ENCODE data around the gene COL5A1. TPM values are rescaled to one million over a fixed set of nuclear protein-coding genes. Genes with fewer than 3 reads are reported as not detected.
A peak's percentile ranks its signal among the peaks of the same experiment; 100 is the strongest.
"Not testable (repeated sequence)": the region's sequence is repeated elsewhere in the genome, so short reads cannot be mapped to it uniquely, and the experiment has no call there.

COL5A1 gene
- total RNA-seq, 1 experiment from 2014 or later: 2.1 TPM

GRCh38 chr9:134653259-134654009, 11.8 kb downstream of the COL5A1 start:
- DNase-seq (ENCODE audit: extremely low read depth, low read depth): no peak

- no peak for DNase-seq (ENCODE audit: extremely low read depth, low read depth)
Measured at GRCh38 chr9:134655101-134655500, 13.5 kb downstream of the COL5A1 start.

DNA sequence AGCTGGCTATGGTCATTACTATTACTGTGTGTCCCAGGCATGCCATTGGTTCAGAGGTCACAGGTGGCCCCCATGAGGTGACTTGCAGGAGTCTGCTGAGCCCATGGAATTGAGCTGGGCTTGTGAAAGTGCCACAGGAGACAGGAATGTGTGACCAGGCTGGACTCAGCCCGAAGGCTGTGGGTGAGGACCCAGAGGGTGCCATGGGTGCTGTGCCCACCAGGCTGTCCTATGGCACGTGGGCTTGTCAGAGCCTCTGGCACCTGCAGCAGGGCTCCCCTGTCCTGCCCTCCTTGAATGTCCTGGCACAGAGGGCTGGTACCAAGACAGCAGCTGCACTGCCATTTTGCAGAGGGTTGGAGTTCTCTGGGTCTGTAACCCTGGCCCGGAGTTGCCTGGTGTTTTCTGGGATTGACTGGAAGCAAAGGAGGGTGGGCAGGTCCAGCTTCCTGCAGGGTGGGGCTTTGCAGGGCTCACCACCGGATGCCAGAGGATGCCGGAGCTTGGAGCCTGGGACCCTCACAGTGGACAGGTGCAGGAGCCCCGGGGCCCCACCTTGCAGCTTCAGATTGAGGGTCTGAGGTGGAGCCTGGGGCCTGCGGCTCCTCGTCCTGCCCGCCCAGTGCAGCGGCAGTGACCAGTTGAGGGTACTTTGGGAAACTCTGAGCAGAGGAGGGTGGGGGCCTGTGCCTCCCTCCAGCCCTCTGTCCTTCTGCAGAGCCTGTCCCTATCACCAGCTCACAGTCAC, 14.2 kb downstream of the COL5A1 start:
- DNase-seq (ENCODE audit: extremely low read depth, low read depth): no peak

GRCh38 chr9:134656334-134657006, 14.9 kb downstream of the COL5A1 start:
- no peak for DNase-seq (ENCODE audit: extremely low read depth, low read depth)

DNA sequence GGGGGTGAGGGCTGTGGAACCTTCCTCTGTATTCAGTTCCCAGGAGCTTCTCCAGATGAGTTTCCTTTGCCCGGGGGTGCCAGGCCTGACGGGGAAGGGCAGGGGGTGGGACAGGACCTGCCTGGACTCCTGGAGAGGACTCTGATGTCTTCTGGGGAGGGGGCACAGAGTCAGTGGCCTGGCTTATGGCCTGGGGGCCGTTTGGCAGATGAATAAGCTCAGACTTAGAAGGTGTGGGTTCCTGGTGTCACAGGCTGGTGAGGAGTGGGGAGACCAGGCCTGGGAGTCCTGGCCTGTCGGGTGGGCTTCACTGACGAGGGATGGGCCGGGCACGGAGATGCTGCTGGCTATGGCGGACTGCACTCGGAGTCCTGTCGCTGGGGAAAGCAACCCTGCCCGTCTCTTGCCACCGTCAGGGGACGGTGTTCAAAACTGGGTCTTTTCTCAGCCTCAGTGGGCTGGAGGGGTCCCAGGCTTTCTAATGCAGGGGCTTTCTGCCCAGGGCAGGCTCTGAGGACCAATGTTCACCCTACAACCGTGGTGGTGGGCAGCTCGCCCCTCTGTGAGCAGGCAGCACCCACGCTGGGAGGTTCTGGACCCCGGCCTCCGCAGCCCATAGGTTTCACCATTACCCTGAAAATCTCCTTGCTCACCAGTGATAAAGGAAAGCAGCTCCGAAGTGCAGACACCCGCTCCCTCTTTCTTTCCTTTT, 16.2 kb downstream of the COL5A1 start:
- no peak for DNase-seq (ENCODE audit: extremely low read depth, low read depth)

- no peak for DNase-seq (ENCODE audit: extremely low read depth, low read depth)
Measured at GRCh38 chr9:134658378-134658955, 16.9 kb downstream of the COL5A1 start.

DNA sequence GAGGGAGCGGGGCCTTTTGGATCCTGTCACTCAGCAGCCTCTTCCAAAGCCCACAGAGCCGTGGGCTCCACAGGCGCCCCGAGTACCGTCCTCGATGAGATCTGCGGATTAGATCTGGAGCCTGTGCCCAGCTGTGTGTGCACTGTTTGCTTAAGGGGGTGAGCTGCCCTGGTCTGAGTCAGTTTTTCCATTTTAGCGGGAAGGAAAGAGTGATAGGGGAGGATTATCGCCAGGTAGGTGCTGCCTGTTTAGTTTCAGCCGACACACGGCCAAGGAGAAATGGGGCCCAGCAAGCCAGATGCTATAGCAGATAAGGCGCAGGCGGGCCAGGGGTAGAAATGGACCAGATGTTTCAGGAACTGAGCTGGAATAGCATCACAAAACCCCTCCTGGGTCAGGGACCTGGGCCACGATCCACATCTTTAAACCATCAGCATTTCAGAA, 18.1 kb downstream of the COL5A1 start:
- DNase-seq (ENCODE audit: extremely low read depth, low read depth): no peak

DNA sequence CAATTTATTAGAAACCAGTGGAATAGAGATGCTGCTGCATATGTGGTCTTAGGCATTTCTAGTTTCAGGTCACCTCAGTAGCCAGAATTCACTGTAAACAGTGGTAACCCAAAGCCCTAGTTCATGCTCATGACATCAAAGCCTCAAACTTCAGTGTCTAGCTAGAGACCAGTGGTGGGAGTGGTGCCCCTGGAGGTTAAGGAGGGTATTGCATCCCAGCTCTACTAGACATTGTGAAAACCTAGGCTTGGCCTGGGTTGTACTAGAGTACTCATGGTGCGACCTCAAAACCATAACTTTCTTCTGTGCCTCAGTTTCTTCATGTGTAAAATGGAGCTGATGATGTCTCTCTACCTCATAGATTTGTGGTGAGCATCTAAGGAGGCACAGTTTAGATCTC, 18.8 kb downstream of the COL5A1 start:
- DNase-seq (ENCODE audit: extremely low read depth, low read depth): no peak

- no peak for DNase-seq (ENCODE audit: extremely low read depth, low read depth)
Measured at GRCh38 chr9:134661299-134661698, 19.7 kb downstream of the COL5A1 start.

DNA sequence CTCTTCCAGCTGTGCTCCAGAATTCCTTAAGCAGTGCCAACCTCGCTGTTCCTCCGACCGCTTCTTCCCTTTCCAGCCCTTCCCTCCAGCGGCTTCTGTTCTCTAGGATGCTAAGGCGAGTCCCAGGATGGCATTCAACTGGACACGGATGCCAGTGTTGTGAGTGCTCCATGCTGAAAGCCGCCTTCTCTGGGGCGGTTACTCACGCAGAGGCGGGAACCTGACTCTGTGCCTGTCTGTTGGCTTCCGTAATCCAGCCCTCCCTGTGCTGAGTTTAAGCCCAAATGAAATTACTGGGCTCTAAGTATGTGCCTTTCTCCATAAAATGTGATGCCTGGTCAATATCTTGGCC, 20.2 kb downstream of the COL5A1 start:
- no peak for DNase-seq (ENCODE audit: extremely low read depth, low read depth)

GRCh38 chr9:134662143-134662876, 20.7 kb downstream of the COL5A1 start:
- DNase-seq (ENCODE audit: extremely low read depth, low read depth): no peak

GRCh38 chr9:134663084-134663483, 21.5 kb downstream of the COL5A1 start:
- no peak for DNase-seq (ENCODE audit: extremely low read depth, low read depth)

DNA sequence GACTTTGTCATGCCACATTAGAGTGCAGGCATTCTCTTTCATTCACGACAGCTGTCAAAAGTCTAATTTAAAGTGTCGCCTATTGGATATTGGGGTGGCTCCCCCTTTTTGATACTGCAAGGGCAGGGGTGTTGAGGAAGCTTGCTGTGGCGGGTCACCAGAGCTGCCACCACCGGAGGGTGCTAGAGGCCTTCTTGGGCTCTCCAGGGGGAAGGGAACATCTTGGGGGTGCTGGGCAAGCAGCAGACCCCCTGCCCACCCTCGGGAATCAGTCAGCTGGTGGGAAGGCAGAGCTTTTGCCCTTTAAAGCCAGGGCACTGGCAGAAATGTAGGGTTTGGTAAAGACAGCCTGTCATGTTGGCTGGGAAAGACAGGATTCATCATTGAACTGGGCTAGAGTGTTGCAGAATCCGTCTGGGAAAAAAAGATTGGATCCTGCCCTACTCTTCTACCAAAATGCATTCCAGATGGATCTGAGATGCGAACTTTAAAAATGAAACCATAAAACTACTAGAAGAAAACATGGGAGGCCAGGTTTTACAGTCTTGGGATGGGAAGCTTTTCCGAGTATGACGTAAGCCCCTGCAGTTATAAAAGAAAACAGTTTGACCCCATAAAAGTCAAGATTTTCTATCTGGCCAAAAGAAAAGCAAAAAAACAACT, 22.3 kb downstream of the COL5A1 start:
- DNase-seq (ENCODE audit: extremely low read depth, low read depth): no peak

DNA sequence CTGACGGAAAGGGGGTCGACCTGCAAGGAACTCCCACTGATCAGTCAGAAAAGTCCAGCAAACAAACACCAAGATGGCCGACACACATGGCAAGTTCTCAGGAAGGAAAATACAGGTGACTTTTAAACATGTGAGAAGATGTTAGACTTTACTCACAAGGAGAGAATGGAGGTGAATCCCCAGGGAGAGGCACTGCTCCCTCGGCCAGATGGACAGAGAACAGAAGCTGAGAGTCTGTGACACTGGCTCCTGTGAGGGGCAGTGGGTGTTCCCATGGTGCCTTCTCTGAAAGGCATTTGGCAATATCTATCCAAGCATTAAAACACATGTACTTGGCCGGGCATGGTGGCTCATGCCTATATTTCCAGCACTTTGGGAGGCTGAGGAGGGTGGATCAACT, 22.8 kb downstream of the COL5A1 start:
- no peak for DNase-seq (ENCODE audit: extremely low read depth, low read depth)

GRCh38 chr9:134666208-134666607, 24.6 kb downstream of the COL5A1 start:
- no peak for DNase-seq (ENCODE audit: extremely low read depth, low read depth)

DNA sequence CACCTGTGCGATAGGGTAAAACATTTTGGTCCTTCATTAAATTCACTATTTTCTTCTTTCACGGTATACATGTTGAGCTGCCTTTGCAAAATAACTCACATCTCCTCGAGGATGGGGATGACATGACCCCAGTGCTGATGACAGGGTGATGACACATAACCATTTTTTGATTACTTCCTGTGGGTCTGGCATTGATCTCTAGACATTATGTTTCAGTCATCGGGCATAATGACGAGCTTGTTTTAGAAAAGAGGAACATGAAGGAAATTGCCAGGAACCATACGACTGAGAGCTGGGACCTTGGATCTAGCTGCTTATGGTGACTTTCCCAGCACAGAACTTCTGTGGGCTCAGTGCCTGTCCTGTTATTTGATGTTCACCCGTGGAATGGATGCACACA, 25.2 kb downstream of the COL5A1 start:
- DNase-seq (ENCODE audit: extremely low read depth, low read depth): no peak

DNA sequence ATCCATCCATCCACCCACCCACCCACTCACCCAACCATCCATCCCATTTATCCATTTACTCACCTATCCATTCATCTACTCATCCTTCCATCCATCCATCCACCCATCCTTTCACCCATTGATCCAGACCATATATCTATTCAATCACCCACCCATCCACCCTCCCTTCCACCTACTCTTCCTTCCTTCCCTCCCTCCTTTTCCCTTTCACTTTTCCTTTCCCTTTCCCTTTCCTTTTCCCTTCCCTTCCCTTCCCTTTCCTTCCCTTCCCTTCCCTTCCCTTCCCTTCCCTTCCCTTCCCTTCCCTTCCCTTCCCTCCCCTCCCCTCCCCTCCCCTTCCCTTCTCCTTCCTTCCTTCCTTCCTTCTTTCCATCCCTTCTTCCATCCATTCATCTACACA, 27.4 kb downstream of the COL5A1 start:
- DNase-seq (ENCODE audit: extremely low read depth, low read depth): not testable (repeated sequence)

DNA sequence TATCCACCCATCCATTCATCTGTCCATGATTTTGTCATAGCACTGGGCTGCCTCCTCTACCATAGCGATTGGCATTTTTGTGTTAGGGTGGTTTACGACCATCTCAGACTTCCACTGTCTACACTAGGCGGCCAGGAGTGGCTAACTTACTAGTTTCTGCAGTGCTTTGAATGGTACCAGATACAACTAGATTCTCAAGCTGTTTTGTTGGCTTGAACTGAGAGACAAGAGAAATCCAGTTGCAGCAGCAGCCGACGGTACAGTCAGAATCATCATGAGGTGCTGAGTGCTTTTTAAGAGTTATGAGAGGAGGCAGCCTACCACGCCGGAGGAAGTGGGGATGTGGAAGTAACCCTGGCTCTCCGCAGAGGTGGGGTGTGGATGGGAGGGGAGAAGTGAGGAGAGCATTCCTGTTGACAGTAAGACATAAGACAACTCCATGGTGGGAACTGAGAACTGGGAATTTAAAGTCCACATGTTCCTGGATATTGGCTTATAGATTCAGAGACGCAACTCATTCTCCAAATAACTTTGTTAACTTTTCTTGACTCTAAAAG, 27.9 kb downstream of the COL5A1 start:
- DNase-seq (ENCODE audit: extremely low read depth, low read depth): no peak

DNA sequence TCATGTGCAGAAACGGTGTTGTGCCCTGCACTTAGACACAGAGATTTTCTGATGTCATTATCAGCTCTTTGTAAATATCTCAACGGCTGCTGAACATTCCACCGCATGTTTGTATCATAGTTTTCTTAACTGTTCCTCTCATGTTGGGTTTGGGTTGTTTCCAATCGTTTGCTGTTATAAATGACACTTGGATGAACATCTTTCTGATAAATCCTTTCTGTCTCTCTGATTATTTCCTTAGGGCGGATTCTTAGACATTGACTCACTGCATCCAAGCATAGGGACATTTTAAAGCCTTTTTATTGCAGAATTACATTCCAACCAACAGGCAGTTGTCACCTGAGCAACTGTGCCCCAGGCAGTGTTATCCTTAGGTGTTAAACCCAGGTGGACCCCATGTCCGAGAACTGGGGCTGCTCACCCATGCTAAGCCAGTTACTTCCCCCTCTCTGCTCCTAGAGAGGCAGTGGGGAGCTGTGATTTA, 28.5 kb downstream of the COL5A1 start:
- DNase-seq (ENCODE audit: extremely low read depth, low read depth): peak; percentile 53
